Raji (cell line): Measurements from ENCODE around the gene COL4A3.
A peak's percentile ranks its signal among the peaks of the same experiment; 100 is the strongest.

Experiments used
- POLR2A ChIP-seq: IDR thresholded peaks from 2 replicates; pipeline ENCODE4 v1.6.1; 2011; ENCODE audit warnings: low read depth, low read length, control low read depth; ENCODE audit not compliant: insufficient read depth

COL4A3 gene

DNA sequence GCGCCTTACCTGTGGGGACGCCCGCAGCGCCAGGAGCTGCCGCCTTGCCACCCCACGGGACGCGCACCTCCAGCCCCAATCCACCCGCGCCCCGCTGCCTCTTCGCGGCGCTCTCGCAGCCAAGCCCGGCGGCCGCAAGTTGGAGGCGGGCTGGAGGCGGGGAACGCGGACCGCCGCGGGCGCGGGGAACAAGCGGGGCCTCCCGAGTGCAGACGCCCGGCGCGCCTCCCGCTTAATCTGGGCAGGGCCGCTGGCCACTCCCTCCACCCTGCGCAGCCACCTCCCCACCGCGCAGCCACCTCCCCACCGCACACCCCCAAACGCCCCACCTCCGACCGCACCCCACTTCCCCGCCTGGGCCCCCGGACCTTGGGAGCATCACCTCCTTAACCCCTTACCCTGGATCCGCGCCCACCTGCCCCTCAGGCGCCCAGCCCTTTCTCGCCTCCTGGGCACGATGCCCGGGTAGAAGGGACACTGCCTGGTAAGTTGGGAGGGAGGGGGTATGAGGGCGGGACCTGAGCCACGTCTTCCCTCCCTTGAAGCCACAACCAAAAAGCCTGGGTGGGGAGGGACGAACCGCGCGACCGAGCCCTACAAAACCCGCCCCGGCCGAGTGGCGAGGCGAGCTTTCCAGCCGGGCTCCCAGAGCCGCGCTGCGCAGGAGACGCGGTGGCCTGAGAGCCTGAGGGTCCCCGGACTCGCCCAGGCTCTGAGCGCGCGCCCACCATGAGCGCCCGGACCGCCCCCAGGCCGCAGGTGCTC lies at the start of gene COL4A3, which contains the start of gene COL4A4:
Gene COL4A3, plus strand, starts transcription at position 627 of the 765 bp plus-strand sequence. Its CDS starts 103 bp downstream, at position 730.
Gene COL4A4, minus strand, starts transcription at position 208 of the 765 bp plus-strand sequence. CDS start 16,722 bp downstream, outside the sequence.
- TF ChIP-seq POLR2A: peak; percentile 16

DNA sequence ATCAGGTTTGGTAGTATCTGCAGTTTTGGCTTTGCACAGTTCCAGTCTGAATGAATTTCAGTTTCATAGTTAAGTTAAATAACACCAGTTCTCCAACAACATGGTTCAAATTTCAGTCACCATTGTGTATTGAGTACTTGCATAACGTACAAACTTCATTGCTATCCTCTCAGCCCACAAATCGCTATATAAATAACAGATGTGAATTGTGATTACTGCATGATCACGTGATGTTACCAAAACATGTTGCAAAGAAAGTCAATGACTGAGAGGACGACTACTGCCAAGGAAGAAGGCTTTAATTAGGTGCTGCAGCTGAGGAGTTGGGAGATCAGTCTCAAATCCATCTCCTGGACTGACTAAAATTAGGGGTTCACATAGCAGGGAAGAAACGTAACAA lies 48.7 kb upstream of the COL4A3 start:
- no peak for TF ChIP-seq POLR2A

DNA sequence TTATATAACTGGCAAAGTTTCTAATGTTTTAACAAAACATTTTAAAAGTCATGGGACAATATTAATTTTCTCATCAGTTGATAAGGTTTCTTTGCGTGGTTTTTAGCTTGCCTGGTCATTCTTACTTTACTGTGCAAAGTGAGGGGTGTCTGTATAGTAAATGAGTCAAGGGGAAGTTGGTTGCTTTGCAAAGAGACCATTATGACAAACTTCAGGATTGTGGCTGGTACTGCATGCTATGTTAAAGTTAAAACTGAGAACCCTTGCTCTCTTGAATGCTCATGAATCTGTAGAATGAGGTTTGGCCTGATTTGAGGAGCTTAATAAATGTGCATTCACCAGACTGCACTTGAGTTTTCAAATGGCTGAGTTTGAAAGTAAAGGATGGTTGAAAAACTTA lies 47.4 kb upstream of the COL4A3 start:
- no peak for TF ChIP-seq POLR2A

DNA sequence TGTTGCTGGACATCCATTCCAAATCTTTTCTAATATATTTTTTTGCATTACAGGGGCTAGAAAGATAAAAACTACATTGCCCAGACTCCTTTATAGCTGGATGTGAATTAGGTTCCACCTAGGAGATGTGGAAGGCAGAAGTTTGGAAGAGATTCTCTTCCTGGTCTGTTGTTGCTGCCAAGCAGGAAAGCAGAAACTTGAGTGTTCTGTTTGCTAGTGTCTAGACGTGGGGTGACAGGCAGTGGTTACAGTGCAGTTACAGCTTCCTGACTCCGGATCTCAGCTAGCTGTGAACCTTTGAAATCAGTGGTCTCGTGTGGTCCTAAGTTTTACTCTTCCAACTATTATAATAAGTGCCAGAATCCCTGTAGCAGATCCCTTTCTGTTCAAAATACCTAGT lies 46.6 kb upstream of the COL4A3 start:
- no peak for TF ChIP-seq POLR2A

DNA sequence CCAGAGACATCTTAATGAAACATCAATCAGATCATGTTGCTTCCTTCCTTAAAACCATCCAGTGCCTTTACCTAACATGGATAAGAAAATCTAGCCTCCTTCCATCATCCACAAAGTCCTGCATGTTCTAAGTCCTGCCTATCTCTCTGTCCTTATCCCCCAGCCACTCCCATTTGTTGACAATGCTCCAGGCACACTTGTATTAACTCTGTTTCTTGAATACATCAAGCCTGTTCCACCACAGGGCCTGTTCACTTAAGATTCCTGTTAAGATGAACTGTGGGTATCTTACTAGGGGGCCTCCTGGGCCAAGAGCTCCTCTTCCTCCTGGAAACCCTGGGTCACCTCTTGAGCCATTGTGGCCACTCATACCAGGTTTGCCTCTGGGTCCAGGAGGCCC lies 46.1 kb upstream of the COL4A3 start:
- no peak for TF ChIP-seq POLR2A

DNA sequence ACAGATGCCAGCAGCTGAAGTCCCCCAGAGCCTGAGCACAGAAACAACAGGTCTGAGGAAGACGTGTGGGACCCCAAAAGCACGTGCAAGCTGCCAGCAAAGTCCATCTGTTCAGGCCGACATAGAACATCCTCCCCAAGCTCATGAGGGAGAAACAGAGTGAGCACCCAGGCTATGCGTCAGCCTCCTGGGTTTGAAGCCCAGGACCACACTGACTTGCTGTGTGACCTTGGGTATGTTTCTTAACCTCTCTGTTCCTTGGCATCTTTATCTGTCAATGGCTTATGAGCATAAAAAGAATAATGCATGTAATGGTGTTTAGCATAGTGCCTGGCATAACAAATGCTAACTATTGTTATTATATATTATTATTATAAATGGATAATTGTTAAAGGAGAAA lies 40.7 kb upstream of the COL4A3 start:
- TF ChIP-seq POLR2A: no peak

DNA sequence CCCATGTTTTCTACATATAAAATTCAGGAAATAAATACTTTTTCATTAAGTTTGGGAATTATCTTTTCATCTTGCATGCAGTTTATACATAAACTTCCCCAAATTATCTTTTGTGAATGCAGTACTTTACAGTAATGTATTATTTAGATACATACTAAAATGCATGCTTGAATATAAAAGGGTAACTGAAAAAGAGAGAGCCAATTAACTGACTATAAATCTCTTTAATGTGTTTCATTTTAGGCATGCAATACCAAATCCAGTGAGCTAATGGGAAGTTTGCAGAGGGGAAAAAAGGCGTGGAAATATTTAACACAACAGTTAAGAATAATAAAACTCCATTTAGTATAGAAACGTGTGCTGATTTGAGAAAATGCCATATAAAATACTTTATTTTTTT lies 39.6 kb upstream of the COL4A3 start:
- TF ChIP-seq POLR2A: no peak

DNA sequence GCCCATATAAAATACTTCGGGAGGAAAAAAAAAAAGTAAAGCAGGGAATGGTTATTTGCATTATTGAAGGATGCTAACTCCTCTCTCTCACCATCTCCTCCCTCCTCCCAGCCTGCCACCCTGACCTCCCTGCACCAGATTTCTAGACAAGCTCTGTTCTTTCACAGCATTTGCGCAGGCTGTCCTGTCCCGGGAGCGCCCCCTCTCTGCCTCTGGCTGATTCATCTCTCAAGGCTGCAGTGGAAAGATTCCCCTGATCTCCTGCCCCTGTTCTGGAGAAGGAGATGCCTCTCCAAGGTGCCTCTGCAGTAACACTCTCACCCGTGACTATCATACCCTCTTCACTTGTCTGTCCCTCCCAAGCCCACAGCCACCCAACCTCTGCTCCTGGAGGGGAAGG lies 38.9 kb upstream of the COL4A3 start:
- no peak for TF ChIP-seq POLR2A

DNA sequence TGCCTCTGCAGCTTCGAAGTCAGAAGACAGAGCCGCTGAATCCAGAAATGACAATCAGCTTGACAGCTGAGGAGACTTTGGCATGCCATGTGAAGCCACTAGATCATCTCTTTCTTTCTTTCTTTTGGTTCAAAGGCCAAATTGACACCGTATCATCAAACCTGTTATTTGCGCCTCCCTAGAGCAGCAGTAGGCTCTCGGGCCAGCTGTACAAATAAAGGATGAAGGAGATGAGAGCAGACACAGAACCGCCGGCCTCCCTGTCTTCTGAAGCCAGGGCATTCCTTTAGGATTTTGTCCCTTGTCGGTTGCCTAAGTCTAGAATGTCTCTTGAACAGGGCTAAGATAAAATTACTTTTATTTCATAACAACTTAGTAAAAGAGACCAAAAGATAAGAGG lies 37.2 kb upstream of the COL4A3 start:
- no peak for TF ChIP-seq POLR2A

DNA sequence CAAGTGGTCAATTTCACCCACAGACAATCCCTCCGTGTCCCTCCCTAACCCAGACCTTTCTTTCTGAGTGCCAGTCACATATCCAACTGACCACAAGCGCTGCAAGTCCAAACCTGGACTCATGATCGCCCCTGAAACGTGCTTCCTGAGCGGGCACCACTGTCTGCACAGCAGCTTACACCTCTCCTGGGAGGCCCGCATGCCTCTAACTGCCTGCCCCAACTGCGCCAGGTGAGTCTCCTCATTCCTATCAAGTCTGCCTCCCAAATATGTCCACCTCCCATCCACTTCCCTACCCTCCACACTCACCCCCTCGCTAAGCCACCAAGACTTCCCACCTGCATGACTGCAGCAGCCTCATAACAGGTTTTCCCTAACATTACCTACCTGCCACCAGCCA lies 33.8 kb upstream of the COL4A3 start:
- no peak for TF ChIP-seq POLR2A

DNA sequence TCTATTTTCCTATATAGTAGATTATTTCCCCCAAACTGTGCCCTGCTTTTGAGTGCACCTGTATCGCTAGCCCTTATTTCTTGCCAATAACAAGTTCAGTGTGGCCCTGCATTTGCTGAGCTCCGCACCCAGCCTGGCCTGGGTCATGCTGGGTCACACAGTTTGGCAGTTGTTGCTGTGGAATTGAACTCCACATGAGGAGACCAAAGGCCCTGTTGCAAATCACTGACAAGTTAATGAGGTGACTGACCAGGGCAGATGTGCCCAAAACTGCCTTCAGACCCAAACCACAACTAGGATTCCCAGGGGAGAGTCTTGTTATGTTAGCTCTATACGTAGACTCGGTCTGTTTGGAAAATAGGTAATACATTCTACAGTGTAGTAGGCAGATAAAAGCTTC lies 31.4 kb upstream of the COL4A3 start:
- no peak for TF ChIP-seq POLR2A

DNA sequence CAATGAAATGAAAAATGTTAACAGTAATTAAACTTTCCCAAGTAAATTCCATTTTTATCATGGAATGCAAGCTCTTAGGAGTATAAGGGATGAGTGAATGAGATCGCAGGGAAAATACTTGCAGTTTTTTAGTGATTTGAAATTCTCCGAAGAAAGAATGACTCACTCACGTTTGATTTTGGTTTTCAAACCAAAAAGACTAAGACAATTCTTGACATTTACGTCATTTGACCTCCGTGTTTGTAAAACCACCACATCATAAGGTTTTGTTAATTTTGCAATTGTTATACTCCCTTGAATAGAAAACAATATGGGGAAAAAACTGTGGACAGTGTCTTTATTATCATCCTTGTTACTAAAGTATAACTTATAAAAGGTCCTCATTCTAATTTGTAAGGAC lies 29.8 kb upstream of the COL4A3 start:
- TF ChIP-seq POLR2A: no peak

DNA sequence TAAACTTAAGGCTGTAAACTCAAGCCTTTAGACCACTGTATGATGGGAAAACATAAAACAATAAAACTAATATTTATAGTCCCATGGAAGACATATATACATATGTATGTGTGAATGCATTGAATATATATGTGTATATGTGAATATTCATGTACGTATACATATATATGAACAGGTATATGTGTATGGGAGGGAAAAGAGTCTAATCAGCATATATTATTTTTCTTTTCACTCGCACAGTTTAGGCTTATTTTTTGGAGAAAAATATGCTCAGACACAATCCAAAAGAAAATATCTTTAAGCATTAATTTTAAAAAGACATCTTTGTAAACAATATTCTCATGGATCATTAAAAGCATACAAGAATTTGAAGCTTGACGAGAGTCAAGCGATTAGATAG lies 23.1 kb upstream of the COL4A3 start:
- no peak for TF ChIP-seq POLR2A

DNA sequence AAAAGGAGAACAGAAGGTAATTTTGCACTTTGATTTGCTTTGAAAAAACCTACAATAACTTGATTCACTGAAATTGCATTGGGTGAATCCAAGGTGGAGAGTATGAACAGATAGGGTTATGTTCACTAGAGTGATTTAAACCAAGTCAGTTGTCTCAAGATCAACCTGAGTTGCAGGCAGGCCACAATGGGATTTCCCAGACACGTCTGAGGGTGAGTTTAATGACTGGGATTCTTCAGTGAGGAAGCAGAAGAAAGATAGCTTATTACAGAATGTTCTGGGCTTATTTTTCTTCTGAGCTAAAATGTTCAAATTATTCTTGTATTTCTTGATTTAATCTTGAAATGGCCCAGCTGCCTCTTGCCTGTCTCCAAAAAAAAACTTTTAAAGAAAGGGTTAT lies 20.5 kb upstream of the COL4A3 start:
- TF ChIP-seq POLR2A: no peak

DNA sequence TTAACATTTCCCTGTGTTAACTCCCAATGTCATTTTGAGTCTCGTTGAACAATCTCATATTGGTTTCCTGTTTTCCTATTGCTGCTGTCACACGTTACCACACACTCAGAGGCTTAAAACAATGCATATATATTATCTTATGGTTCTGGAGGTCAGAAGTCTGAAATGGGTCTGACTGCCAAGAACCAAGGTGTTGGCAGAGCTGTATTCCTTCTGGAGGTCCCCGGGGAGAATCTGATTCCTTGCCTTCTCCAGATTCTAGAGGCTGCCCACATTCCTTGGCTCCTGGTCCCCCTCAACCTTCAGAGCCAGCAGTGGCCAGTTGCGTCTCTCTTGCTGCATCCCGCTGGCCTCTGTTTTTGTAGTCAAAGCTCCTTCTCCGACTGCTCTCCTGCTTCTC lies 18.0 kb upstream of the COL4A3 start:
- no peak for TF ChIP-seq POLR2A

DNA sequence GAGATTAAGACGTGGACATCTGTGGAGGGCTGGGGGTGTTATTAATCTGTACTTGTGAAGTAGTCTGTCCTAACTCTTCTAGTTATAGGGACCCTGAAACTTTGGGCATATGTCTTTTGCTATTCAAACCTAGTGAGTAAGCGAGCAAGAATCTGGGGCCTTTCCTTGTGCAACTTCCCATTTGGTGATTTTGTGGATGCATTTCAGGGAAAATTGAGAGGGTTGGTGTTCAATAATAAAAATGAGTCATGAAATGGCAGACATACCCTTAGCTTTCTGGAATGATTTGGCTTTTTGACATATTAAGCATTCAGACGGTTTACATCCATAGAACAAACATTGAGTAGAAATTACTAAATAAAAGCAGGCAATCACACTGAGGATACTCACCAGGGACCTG lies 17.4 kb upstream of the COL4A3 start:
- no peak for TF ChIP-seq POLR2A

DNA sequence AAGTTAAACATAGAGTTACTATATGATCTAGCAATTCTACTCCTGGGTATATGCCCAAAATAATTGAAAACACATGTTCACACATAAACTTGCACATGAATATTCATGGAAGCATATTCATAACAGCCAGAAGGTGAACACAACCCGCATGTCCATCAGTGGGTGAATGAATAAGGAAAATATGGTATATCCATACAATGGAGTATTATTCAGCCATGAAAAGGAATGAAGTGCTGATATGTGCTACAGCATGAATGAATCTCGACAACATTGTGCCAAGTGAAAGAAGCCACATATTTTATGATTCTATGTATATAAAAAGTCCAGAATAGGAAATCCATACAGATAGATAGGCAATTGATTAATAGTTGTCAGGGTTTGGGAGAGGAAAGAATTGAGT lies 16.3 kb upstream of the COL4A3 start:
- TF ChIP-seq POLR2A: no peak
